Gastroesophageal sphincter (tissue), 4 donors: ENCODE results near the gene HTR3B. TPM values are rescaled to one million over a fixed set of nuclear protein-coding genes. Genes with fewer than 3 reads are reported as not detected.

Experiments
- ATAC-seq: fragments of 150-250 bp; one replicate; pipeline ENCODE4 v1.9.1; 2016; ENCODE audit warnings: mild to moderate bottlenecking, moderate library complexity
- H3K27ac ChIP-seq, 4 donors: fragments of 200-600 bp; sonication (generic) in 3 of 4; 1 replicate in 3 of 4; 2 replicates in 1 of 4; pipeline ENCODE4 v1.5.1; 2016 to 2019
- H3K27me3 ChIP-seq: fragments of 200-600 bp; sonication (generic); one replicate; pipeline ENCODE4 v1.5.1; 2019
- H3K36me3 ChIP-seq, 2 donors: fragments of 200-600 bp; sonication (generic); one replicate each; pipeline ENCODE4 v1.5.1; 2019; ENCODE audit warnings: control low read depth in 1 of 2
- H3K4me1 ChIP-seq, 3 donors: fragments of 200-600 bp; sonication (generic); 1 replicate in 2 of 3; 2 replicates in 1 of 3; pipeline ENCODE4 v1.5.1; 2016 to 2019; ENCODE audit warnings: control low read depth in 2 of 3
- H3K4me3 ChIP-seq, 2 donors: fragments of 200-600 bp; sonication (generic); one replicate each; pipeline ENCODE4 v1.5.1; 2019; ENCODE audit warnings: mild to moderate bottlenecking in 1 of 2, moderate library complexity in 1 of 2
- H3K9me3 ChIP-seq, 3 donors: fragments of 200-600 bp; sonication (generic); one replicate each; pipeline ENCODE4 v1.5.1; 2017 to 2019; ENCODE audit warnings: control low read depth in 2 of 3
- EP300 ChIP-seq: sonication (generic); formaldehyde crosslinking; IDR thresholded peaks from one replicate; pipeline ENCODE4 v1.6.1; 2017; ENCODE audit warnings: antibody characterized with exemption, mild to moderate bottlenecking
- POLR2A ChIP-seq, 2 donors: fragments of 450-650 bp; IDR thresholded peaks; one replicate each; pipeline ENCODE4 v1.6.1; 2017; ENCODE audit warnings: antibody characterized with exemption in 2 of 2, mild to moderate bottlenecking in 2 of 2, moderate library complexity in 1 of 2
- POLR2AphosphoS5 ChIP-seq: sonication (generic); formaldehyde crosslinking; IDR thresholded peaks from one replicate; pipeline ENCODE4 v1.6.1; 2017; ENCODE audit warnings: antibody characterized with exemption
- WGBS, 2 donors: methylation state at CpG; one replicate each; pipeline ENCODE4 v1.1.5; 2018; ENCODE audit warnings: low coverage in 1 of 2; 5-methylcytosine and 5-hydroxymethylcytosine counted together
- total RNA-seq, 4 donors: library from RNA; depleted of rRNA; stranded (reverse); fragments of >200 nt; gene quantifications; one replicate each; pipeline ENCODE4 v1.1.0, GENCODE V29; 2016
- TF ChIP-seq, protein P1 (sequence below), 4 experiments: fragments of 200-600 bp in 2 of 4; fragments of 450-650 bp in 2 of 4; sonication (generic) in 1 of 4; IDR thresholded peaks; one replicate each; pipeline ENCODE4 v1.5.1; 2017 to 2019; ENCODE audit warnings: antibody characterized with exemption in 4 of 4, mild to moderate bottlenecking in 2 of 4, moderate library complexity in 2 of 4

The HTR3B gene
- total RNA-seq, 4 donors from 2014 or later, result not detected

DNA sequence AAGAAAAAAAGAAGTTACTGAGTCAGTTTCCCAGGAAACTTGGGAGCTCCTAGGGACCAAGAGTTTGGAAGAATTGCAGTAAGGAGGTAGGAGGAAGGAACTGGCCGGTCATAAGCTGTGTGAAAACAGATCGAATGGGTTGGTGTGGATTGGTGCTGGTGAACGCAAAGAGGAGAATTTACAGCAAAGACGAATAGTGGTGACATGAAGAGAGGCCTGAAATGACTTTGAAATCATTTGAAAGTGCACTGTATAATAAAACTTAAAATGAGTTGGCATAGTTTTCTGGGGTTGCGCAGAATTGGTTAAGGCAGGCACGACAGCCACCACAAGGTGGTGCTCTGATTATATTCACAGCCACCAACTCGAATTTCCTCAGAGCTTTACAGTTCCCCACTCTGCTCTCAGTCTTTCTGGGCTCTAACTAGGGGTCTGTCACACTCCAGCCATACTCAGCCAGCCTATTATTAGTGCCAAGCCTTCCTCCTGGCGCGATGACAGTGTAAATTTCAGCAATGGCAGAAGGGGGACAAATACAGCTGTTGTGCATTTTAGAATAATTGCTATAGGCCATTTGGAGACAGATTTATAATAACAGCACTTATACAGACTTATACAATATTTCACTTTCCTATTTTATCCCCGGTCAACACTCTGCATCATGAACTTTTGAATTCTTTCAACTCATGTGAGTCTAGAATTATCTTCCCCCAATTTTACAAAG lies 8.3 kb upstream of the HTR3B start:
- TF ChIP-seq POLR2A (IDR thresholded peaks at IDR 0.05), result no peak
- TF ChIP-seq, protein P1, sequence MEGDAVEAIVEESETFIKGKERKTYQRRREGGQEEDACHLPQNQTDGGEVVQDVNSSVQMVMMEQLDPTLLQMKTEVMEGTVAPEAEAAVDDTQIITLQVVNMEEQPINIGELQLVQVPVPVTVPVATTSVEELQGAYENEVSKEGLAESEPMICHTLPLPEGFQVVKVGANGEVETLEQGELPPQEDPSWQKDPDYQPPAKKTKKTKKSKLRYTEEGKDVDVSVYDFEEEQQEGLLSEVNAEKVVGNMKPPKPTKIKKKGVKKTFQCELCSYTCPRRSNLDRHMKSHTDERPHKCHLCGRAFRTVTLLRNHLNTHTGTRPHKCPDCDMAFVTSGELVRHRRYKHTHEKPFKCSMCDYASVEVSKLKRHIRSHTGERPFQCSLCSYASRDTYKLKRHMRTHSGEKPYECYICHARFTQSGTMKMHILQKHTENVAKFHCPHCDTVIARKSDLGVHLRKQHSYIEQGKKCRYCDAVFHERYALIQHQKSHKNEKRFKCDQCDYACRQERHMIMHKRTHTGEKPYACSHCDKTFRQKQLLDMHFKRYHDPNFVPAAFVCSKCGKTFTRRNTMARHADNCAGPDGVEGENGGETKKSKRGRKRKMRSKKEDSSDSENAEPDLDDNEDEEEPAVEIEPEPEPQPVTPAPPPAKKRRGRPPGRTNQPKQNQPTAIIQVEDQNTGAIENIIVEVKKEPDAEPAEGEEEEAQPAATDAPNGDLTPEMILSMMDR (IDR thresholded peaks at IDR 0.05), result peak; percentile 56 to 75 (median 64)
- no peak for TF ChIP-seq POLR2AphosphoS5
- no peak for ATAC-seq

DNA sequence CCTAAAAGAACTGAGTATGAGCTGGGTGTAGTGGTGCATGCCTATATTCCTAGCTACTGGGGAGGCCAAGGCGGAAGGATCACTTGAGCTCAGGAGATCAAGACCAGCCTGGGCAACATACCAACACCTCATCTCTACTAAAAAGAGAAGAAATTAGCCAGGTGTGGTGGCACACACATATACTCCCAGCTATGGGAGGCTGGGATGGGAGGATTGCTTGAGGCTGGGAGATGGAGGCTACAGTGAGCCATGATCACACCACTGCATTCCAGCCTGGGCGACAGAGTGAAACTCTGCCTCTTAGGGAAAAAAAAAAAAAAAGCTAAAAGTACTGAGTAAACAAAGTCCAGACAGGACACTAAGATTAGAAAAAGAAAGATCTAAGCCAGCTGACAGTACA lies 3.5 kb upstream of the HTR3B start:
- no peaks in the 10 kb centered on the region for H3K9me3 ChIP-seq
- no peak overlapping the region for H3K27ac ChIP-seq
- ATAC-seq, result no peak
- no peak overlapping the region for H3K4me3 ChIP-seq
- H3K27me3 ChIP-seq, result peaks cover 11% of the 10 kb centered on the region
- H3K4me1 ChIP-seq, result no peaks in the 10 kb centered on the region
- TF ChIP-seq EP300 (no peak), POLR2A (IDR thresholded peaks at IDR 0.05) (no peak), POLR2AphosphoS5 (no peak)
- TF ChIP-seq, protein P1 (IDR thresholded peaks at IDR 0.05), result no peak
- WGBS, 2 donors, result 71 to 100% methylated on average over 1 to 2 of the region's 2 CpGs
- H3K36me3 ChIP-seq, result no peaks in the 10 kb centered on the region

More for the DNA sequence above, 8.3 kb upstream of the HTR3B start:
- no peaks in the 10 kb centered on the region for H3K36me3 ChIP-seq
- no peak overlapping the region for H3K4me3 ChIP-seq
- H3K9me3 ChIP-seq, result no peaks in the 10 kb centered on the region
- no peaks in the 10 kb centered on the region for H3K4me1 ChIP-seq
- no peak overlapping the region for H3K27ac ChIP-seq
- 18 to 21% methylated on average over 10 of the region's 10 CpGs for WGBS, 2 donors
- no peaks in the 10 kb centered on the region for H3K27me3 ChIP-seq

DNA sequence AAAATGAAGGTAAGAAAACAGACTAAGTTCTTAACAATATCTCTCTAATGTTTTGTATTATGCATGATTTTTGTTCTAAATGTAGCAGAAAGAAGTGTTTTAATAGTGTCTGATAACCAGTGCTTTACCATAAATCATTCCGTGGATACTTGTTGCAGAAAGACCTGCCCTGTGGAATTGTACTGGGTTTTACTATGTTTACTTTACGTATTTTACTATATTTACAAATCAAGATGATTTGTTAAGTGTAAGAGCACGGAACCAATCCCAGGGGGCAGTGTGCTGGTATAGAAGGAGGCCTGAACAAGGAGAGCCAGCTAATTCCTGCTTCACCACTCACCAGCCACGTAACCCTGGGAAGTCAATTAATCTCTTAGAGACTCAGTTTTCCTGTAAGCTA lies 1.4 kb downstream of the HTR3B start:
- H3K27me3 ChIP-seq, result peaks cover 12% of the 10 kb centered on the region
- no peaks in the 10 kb centered on the region for H3K9me3 ChIP-seq
- TF ChIP-seq POLR2AphosphoS5 (no peak), POLR2A (IDR thresholded peaks at IDR 0.05) (no peak), EP300 (no peak)
- TF ChIP-seq, protein P1 (IDR thresholded peaks at IDR 0.05), result no peak
- H3K36me3 ChIP-seq, result no peaks in the 10 kb centered on the region
- 44 to 45% methylated on average over 4 of the region's 4 CpGs for WGBS, 2 donors
- no peak overlapping the region for H3K27ac ChIP-seq
- H3K4me3 ChIP-seq, result no peak overlapping the region
- no peaks in the 10 kb centered on the region for H3K4me1 ChIP-seq
- no peak for ATAC-seq

DNA sequence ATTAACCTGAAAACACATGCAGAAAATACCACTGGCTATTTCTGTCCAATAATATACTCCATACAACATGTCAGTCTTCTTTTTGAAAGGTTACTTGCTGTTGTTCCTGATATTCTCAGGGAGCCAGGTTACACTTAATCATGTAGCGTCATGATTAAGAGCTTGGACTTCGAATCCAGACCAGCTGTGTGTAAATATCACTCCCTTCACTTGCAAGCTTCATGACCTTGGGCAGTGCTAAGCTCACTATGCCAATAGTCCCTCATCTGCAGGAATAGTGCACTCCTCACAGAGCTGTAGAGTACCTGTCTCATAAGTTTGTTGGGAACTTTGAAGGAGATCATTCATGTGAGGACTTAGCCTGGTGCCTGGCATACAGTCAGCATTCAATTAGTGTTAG lies 1.9 kb downstream of the HTR3B start:
- Histone ChIP-seq H3K9me3 (no peaks in the 10 kb centered on the region), H3K4me3 (no peak overlapping the region), H3K27ac (no peak overlapping the region), H3K36me3 (no peaks in the 10 kb centered on the region), H3K4me1 (no peaks in the 10 kb centered on the region), H3K27me3 (peaks cover 17% of the 10 kb centered on the region)
- 64 to 67% methylated on average over 2 of the region's 2 CpGs for WGBS, 2 donors
- no peak for ATAC-seq
- TF ChIP-seq POLR2A (IDR thresholded peaks at IDR 0.05), result no peak
- no peak for TF ChIP-seq EP300
- TF ChIP-seq, protein P1 (IDR thresholded peaks at IDR 0.05), result no peak
- no peak for TF ChIP-seq POLR2AphosphoS5

DNA sequence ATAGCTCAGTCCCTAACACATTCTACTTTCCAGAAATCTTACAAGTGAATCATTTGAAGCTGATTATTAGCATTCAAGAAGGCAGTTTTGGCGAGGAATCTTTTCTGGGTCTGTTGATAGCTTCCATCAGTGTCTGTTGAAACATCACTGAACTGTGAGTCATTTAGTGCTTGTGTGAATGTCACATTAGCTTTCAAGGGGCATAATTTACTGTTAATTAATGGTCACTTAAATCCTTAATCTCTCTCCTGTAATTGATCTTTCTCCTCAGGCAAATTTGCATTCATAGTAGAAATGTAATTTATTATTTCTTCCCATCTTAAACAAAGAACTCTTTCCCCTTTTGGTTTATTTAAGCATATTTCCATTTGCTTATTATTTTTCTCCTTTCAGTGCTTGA lies 2.6 kb downstream of the HTR3B start:
- TF ChIP-seq POLR2A (IDR thresholded peaks at IDR 0.05) (no peak), EP300 (no peak), POLR2AphosphoS5 (no peak)
- TF ChIP-seq, protein P1 (IDR thresholded peaks at IDR 0.05), result no peak
- no peak overlapping the region for H3K27ac ChIP-seq
- H3K9me3 ChIP-seq, result no peaks in the 10 kb centered on the region
- 33 to 44% methylated on average over 1 of the region's 1 CpG for WGBS, 2 donors
- H3K27me3 ChIP-seq, result peaks cover 17% of the 10 kb centered on the region
- no peak overlapping the region for H3K4me3 ChIP-seq
- ATAC-seq, result no peak
- no peaks in the 10 kb centered on the region for H3K36me3 ChIP-seq
- H3K4me1 ChIP-seq, result no peaks in the 10 kb centered on the region
